ENCODE data around the gene ICAM1. TPM values are rescaled to one million over a fixed set of nuclear protein-coding genes. Genes with fewer than 3 reads are reported as not detected.

ICAM1 gene
- polyA plus RNA-seq, 3 donors, result 21.6 to 118 (median 40.8) TPM

GRCh38 chr19:10246511-10246910 lies 24.4 kb upstream of the ICAM1 start:
- TF ChIP-seq, protein P1, sequence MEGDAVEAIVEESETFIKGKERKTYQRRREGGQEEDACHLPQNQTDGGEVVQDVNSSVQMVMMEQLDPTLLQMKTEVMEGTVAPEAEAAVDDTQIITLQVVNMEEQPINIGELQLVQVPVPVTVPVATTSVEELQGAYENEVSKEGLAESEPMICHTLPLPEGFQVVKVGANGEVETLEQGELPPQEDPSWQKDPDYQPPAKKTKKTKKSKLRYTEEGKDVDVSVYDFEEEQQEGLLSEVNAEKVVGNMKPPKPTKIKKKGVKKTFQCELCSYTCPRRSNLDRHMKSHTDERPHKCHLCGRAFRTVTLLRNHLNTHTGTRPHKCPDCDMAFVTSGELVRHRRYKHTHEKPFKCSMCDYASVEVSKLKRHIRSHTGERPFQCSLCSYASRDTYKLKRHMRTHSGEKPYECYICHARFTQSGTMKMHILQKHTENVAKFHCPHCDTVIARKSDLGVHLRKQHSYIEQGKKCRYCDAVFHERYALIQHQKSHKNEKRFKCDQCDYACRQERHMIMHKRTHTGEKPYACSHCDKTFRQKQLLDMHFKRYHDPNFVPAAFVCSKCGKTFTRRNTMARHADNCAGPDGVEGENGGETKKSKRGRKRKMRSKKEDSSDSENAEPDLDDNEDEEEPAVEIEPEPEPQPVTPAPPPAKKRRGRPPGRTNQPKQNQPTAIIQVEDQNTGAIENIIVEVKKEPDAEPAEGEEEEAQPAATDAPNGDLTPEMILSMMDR (IDR thresholded peaks at IDR 0.05), result no peak
- H3K36me3 ChIP-seq (replicated peaks in 1 of 2; ENCODE audit: control insufficient read depth in 1 of 2, insufficient read depth in 2 of 2, low read length in 2 of 2), result no peaks in the 10 kb centered on the region
- Mint-ChIP-seq H3K9me3 (no peaks in the 10 kb centered on the region), H3K36me3 (no peaks in the 10 kb centered on the region), H3K27me3 (ENCODE audit: low read depth in 3 of 3) (peaks cover 1 to 4% (median 2%) of the 10 kb centered on the region in 3 donors), H3K4me1 (no peaks in the 10 kb centered on the region), H3K27ac (no peak overlapping the region), H3K4me3 (no peak overlapping the region)
- no peaks in the 10 kb centered on the region for H3K27me3 ChIP-seq (ENCODE audit: control insufficient read depth in 2 of 2, insufficient read depth in 2 of 2, low read length in 2 of 2)
- H3K27ac ChIP-seq (ENCODE audit: low read depth in 1 of 2, low read length in 2 of 2), result no peak overlapping the region
- H3K9ac ChIP-seq (ENCODE audit: insufficient read depth, low read length, poor library complexity, severe bottlenecking), result no peak overlapping the region
- H3K4me1 ChIP-seq (ENCODE audit: control insufficient read depth in 1 of 2, insufficient read depth in 2 of 2, low read length in 2 of 2), result peaks cover 7 to 15% of the 10 kb centered on the region in 2 donors
- H4K20me1 ChIP-seq (ENCODE audit: insufficient read depth, low read length), result no peaks in the 10 kb centered on the region
- H3K9me3 ChIP-seq (replicated peaks in 1 of 2; ENCODE audit: control insufficient read depth in 1 of 2, insufficient read depth in 1 of 2, low read length in 2 of 2), result no peaks in the 10 kb centered on the region
- 82% methylated on average over 3 of the region's 6 CpGs for WGBS (ENCODE audit: insufficient coverage)
- H3K79me2 ChIP-seq (ENCODE audit: insufficient read depth, low read length), result no peaks in the 10 kb centered on the region
- intact Hi-C loops (cut with micrococcal nuclease), result no loop called here
- H2AFZ ChIP-seq (ENCODE audit: insufficient read depth, low read depth, low read length, poor library complexity, severe bottlenecking), result no peak overlapping the region
- DNase-seq, result no peak
- no peak overlapping the region for H3K4me2 ChIP-seq (replicated peaks; ENCODE audit: extremely low read depth, low read length, poor library complexity, severe bottlenecking)
- H3K4me3 ChIP-seq (replicated peaks in 1 of 3; ENCODE audit: low read depth in 2 of 3, low read length in 3 of 3), result no peak overlapping the region

- no peaks in the 10 kb centered on the region for H3K9me3 Mint-ChIP-seq
- Histone ChIP-seq H2AFZ (ENCODE audit: insufficient read depth, low read depth, low read length, poor library complexity, severe bottlenecking) (peak within 1 kb of the TSS; percentile 89), H3K4me3 (replicated peaks in 1 of 3; ENCODE audit: low read depth in 2 of 3, low read length in 3 of 3) (peak within 1 kb of the TSS; percentile 56 to 98 (median 86)), H3K27me3 (ENCODE audit: control insufficient read depth in 2 of 2, insufficient read depth in 2 of 2, low read length in 2 of 2) (no peaks in the 10 kb centered on the region), H3K9me3 (replicated peaks in 1 of 2; ENCODE audit: control insufficient read depth in 1 of 2, insufficient read depth in 1 of 2, low read length in 2 of 2) (no peaks in the 10 kb centered on the region), H3K79me2 (ENCODE audit: insufficient read depth, low read length) (peaks cover 20% of the 10 kb centered on the region), H4K20me1 (ENCODE audit: insufficient read depth, low read length) (no peaks in the 10 kb centered on the region), H3K4me1 (ENCODE audit: control insufficient read depth in 1 of 2, insufficient read depth in 2 of 2, low read length in 2 of 2) (peaks cover 16 to 28% of the 10 kb centered on the region in 2 donors), H3K4me2 (replicated peaks; ENCODE audit: extremely low read depth, low read length, poor library complexity, severe bottlenecking) (peak within 1 kb of the TSS; percentile 94), H3K36me3 (replicated peaks in 1 of 2; ENCODE audit: control insufficient read depth in 1 of 2, insufficient read depth in 2 of 2, low read length in 2 of 2) (peaks cover 28 to 30% of the 10 kb centered on the region in 2 donors), H3K9ac (ENCODE audit: insufficient read depth, low read length, poor library complexity, severe bottlenecking) (peak within 1 kb of the TSS; percentile 74), H3K27ac (ENCODE audit: low read depth in 1 of 2, low read length in 2 of 2) (peak within 1 kb of the TSS; percentile 47 to 88)
- under 1% methylated on average over 71 of the region's 77 CpGs for WGBS (ENCODE audit: insufficient coverage)
- peaks cover 12% of the 10 kb centered on the region for H3K4me1 Mint-ChIP-seq
- DNase-seq, result peak; percentile 97 to 99 (median 98)
- TF ChIP-seq, protein P1 (IDR thresholded peaks at IDR 0.05), result no peak
- intact Hi-C loops (cut with micrococcal nuclease), result loop anchor here (2.0 to 5.0 kb wide), 6 partner anchors 55 to 321 kb away; partner anchors contain the start of genes CDKN2D (in 1 of the 2), DNMT1 (in 1 of the 2) and KRI1 (in 1 of the 2)
- H3K4me3 Mint-ChIP-seq, result peak within 1 kb of the TSS; percentile 96 to 97
- peak within 1 kb of the TSS; percentile 88 to 99 (median 94) for H3K27ac Mint-ChIP-seq
- H3K36me3 Mint-ChIP-seq, result peaks cover 26 to 34% of the 10 kb centered on the region in 2 donors
- peaks cover 0 to 3% (median 1%) of the 10 kb centered on the region in 3 donors for H3K27me3 Mint-ChIP-seq (ENCODE audit: low read depth in 3 of 3)
Measured at GRCh38 chr19:10251792-10252694, 18.9 kb upstream of the ICAM1 start, which contains the start of gene MRPL4. Gene MRPL4, plus strand, starts transcription at chr19:10252214. Its CDS starts 40 bp downstream, at chr19:10252254.

Data from CD14-positive monocyte (primary cell).